HG02938 (cell line): ENCODE measurements around the gene TAF11L4.
"Not testable (repeated sequence)": the region's sequence is repeated elsewhere in the genome, so short reads cannot be mapped to it uniquely, and the experiment has no call there.

ENCODE experiments used
- ATAC-seq: cut with Tn5 transposase; IDR thresholded peaks from one replicate; pipeline ENCODE4 v1.9.1; 2021; ENCODE audit warnings: mild to moderate bottlenecking, moderate library complexity; ENCODE audit not compliant: unreplicated experiment

TAF11L4 gene

DNA sequence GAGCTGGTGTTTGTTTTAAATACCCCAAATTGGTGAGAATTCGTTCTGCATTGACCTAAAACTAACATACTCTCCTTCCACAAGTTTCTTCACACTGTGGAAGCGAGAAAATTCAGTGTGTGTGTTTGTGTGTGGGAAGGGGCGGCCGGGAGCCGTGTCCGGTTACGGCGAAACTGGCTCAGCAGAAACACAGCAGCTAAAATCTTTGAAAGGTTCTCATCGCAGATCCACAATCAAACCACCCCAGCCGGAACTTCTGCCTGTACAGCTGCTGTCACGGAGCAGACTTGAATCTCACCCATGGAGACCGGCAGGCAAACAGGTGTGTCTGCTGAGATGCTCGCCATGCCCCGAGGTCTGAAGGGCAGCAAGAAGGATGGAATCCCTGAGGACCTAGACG lies at the start of gene TAF11L4:
Gene TAF11L4 (plus strand): TSS at position 301 of the 400 bp plus-strand sequence.
- ATAC-seq = not testable (repeated sequence)

DNA sequence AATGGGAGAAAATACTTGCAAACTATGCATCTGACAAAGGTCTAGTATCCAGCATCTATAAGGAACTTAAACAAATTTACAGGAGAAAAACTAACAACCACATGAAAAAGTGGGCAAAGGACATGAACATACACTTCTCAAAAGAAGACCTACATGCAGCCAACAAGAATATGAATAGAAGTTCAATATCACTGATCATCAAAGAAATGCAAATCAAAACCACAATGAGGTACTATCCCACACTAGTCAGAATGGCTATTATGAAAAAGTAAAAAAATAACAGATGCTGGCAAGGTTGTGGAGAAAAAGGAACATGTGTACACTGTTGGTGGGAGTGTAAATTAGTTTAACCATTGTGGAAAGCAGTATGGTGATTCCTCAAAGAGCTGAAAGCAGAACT lies 46.5 kb upstream of the TAF11L4 start:
- not testable (repeated sequence) for ATAC-seq

DNA sequence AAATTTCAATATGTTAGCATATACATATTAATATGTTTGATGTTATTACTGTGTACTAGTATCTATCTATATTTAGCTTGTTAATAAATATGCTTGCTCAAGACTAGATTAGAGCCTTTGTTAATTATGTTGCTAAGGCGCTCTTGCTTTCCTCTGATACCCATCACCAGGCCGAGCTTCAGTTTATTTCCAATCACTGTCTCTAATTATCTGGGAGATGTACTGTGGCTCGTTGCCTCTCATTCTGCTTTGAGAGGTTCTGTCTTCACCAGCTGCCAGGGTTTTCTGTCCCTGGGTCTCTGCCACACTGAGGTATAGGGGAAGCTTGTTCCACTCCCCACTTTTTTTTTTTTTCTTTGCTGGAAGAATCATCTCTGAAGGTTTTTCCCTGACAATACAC lies 44.6 kb upstream of the TAF11L4 start:
- ATAC-seq = no peak

DNA sequence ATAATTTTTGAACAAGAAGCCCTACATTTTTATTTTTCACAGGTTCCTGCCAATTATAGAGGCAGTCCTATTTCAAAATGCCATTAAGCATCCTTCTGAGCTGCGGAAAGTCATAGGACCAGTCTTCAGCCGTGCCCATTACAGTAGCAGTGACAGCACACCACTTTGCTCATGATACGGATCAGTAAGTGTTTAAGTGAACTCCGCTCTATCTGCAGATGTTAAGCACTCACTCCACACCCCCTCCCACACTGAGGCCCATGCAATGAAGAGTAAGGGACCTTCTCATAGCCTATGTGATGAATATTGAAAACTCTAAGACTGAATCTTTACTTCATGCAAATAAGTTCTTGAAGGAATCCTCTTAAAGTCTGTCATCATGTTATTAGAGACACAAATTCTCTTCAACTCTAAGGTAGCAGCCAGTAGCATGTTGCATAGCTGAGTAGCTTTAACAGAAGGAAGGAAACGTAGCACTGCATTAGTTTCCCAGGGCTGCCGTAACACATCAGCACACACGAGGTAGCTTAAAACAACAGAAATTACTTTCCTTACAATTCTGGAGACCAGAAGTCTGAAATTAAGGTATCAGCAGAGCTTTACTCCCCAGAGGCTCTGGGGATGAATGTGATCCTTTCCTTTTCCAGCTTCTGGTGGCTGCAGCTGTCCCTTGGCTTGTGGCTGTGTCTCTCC lies 43.9 kb upstream of the TAF11L4 start:
- no peak for ATAC-seq

DNA sequence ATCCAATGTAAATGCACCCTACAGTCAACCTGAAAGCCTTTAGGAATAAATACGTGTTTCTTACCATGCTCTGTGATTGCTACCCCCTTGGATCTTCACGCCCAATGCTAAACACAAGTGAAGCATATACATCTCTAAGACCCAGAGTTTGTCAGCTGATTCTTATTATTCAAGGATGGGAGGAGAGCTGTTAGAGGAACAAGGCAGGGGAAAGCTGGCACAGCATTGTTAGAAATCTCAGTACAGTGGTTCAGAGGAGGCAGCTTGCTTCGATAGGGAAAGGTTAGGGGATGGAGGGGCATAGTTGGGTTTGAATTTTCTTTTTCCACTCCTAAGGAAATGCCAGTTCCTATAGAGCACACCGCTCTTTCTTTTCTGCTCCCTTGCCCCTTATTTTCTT lies 40.2 kb upstream of the TAF11L4 start:
- ATAC-seq = no peak

DNA sequence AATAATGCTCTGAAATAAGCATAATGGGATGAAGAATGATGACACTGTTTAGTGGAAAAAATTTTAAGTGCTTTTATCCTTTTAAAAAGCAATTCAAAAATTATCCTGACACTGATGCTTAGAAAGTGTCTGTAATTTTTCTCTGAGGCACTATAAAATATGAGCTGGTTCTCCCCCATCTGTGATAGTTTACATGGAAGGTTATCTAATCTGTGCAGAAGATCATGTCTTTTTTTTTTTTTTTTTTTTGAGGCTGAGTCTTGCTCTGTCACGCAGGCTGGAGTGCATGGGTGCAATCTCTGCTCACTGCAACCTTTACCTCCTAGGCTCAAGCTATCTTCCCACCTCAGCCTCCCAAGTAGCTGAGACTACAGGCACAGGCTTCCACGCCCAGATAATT lies 38.8 kb upstream of the TAF11L4 start:
- ATAC-seq = no peak

DNA sequence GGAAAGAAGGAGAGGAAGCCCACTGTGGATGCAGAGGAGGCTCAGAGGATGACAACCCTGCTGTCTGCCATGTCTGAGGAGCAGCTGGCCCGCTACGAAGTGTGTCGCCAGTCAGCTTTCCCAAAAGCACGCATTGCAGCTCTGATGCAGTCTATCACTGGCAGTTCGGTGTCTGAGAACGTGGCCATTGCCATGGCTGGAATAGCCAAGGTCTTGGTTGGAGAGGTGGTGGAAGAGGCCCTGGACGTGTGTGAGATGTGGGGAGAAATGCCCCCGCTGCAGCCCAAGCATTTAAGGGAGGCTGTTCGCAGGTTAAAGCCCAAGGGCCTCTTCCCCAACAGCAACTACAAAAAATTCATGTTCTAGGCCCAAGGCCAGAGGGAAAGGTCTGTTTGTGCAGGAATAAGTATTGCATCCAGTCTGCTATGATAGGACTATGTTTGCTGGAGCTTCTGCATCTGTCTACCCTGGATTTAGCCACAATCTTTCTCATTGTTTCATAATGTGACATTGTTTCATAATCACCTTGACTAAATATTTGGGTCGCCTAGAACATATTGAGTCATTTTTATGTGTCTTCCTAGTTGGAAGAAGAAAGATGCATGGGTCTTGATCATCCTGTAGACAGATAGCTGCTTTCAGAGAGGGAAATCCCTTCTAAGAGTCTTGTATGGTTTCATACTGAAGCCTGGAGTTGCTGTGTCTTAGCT lies 35.0 kb upstream of the TAF11L4 start:
- not testable (repeated sequence) for ATAC-seq

DNA sequence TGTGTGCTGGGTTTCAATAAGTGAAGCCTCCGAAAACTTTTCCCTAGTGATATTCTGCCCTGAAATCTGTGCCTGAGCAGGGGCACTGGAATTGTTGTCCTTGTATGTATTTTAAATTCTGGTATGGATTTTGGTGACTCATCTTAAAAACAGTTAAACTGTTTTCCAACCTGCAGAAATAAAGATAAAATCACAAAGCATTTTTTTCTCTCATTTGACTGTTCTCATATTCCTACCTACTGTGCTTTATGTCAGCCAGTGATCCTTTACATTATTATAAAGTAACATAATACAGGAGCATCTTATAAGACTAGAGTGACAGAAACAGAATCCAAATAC lies 34.5 kb upstream of the TAF11L4 start:
- ATAC-seq = no peak

DNA sequence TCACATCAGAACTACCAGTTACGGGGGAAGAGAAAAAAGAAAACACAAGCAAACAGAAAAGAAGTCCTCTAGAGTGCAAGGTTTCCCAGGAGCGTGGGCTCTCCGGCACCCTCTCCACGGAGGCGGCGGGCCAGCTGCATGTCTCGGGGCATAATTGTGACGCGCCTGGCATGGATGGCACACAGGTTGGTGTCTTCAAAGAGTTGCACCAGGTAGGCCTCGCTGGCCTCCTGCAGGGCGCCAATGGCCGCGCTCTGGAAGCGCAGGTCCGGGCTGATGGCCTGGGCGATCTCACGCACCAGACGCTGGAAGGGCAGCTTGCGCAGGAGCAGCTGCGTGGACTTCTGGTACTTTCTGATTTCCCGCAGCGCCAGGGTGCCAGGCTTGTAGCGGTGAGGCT lies 30.3 kb upstream of the TAF11L4 start:
- ATAC-seq = not testable (repeated sequence)

DNA sequence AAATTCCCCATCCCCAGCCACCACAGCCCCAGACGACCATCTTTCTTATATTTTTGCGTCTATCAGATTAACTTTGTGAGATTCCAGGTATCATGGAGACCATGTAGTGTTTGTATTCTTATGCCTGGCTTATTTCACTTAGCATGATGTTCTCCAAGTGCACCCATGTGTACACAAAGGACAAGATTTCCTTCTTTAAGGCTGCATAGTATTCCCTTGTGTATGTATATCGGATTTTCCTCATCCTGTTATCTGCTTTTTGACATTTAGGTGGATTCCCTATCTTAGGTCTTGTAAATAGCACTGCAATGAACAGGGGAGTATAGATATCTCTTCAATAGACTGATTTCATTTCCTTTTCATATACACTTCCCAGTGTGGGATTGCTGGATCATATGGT lies 28.8 kb upstream of the TAF11L4 start:
- no peak for ATAC-seq

DNA sequence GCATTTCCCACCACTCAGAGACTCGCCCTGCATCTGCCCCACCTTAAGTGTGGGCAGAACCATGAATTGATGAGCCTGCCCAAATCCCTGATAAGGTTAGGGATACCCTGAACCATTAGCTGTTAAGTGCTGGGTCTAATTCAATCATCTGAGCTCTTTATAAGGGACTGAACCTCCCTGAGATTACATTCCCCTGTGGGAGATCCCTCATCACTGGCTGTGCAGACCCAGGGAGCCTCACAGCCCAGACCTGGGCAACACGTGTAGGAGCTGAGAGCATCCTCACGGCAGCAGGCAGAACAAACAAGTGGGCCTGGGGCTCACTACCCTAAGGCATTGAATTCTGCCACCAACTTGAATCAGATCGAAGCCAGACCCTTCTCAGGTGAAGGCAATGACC lies 24.2 kb upstream of the TAF11L4 start:
- no peak for ATAC-seq

DNA sequence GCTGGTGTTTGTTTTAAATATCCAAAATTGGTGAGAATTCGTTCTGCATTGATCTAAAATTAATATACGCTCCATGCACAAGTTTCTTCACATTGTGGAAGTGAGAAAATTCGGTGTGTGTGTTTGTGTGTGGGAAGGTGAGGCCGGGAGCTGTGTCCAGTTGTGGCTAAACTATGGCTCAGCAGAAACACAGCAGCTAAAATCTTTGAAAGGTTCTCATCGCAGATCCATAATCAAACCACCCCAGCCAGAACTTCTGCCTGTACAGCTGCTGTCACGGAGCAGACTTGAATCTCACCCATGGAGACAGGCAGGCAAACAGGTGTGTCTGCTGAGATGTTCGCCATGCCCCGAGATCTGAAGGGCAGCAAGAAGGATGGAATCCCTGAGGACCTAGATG lies 23.7 kb upstream of the TAF11L4 start, which contains the start of gene TAF11L2:
Gene TAF11L2 (plus strand): TSS at position 301 of the 400 bp plus-strand sequence.
- ATAC-seq = not testable (repeated sequence)

DNA sequence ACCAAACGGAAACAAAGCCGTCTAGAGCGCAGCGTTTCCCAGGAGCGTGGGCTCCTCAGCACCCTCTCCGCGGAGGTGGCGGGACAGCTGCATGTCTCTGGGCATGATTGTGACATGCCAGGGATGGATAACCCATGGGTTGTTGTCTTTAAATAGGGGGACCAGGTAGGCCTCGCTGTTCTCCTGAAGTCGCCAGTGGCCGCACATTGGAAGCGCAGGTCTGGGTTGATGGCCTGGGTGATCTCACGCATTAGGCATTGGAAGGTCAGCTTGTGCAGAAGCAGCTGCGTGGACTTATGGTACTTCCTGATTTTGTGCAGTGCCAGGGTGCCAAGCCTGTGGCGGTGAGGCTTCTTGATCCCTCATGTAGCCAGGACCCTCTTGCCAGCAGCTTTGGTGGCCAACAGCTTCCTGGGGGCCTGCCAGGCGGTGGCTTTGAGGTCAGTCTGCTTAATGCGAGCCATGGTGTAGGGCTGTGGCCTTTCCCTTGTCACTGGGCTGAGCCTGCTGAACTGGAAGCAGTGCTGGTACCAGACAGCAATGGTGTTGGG lies 9.8 kb upstream of the TAF11L4 start:
- no peak for ATAC-seq

DNA sequence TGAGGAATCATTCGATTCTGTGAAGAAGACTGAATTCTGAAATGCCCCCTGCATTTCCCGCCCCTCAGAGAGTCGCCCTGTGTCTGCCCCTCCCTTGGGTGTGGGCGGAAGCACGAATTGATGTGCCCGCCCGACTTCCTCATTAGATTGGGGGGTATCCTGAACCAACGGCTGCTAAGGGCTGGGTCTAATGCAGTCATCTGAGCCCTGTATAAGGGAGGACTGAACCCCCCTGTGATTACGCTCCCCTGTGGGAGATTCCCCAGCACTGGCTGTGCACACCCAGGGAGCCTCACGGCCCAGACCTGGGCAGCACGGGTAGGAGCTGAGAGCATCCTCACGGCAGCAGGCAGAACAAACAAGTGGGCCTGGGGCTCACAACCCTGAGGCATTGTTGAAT lies 4.1 kb upstream of the TAF11L4 start:
- not testable (repeated sequence) for ATAC-seq

DNA sequence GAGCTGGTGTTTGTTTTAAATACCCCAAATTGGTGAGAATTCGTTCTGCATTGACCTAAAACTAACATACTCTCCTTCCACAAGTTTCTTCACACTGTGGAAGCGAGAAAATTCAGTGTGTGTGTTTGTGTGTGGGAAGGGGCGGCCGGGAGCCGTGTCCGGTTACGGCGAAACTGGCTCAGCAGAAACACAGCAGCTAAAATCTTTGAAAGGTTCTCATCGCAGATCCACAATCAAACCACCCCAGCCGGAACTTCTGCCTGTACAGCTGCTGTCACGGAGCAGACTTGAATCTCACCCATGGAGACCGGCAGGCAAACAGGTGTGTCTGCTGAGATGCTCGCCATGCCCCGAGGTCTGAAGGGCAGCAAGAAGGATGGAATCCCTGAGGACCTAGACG lies 3.5 kb upstream of the TAF11L4 start, which contains the start of gene TAF11L3:
Gene TAF11L3 (plus strand): TSS at position 301 of the 400 bp plus-strand sequence.
- ATAC-seq = not testable (repeated sequence)

DNA sequence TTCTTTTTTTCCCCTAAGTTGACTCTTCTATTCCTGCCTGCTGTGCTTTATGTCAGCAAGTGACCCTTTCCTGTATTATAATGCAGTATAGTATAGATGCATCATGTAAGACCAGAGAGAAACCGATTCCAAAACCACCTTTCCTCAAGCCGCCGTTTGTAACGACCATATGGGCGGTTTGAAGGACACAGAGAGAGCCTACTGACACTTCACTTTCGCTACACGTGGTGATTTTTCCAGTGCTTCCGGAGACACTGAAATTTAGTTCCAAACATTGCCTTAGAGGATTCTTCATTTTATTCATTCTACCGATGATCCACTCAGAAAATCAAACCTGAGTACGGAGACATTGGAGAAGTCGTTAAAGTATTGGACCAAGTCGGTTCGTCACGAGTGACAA lies 2.1 kb upstream of the TAF11L4 start:
- ATAC-seq = not testable (repeated sequence)

DNA sequence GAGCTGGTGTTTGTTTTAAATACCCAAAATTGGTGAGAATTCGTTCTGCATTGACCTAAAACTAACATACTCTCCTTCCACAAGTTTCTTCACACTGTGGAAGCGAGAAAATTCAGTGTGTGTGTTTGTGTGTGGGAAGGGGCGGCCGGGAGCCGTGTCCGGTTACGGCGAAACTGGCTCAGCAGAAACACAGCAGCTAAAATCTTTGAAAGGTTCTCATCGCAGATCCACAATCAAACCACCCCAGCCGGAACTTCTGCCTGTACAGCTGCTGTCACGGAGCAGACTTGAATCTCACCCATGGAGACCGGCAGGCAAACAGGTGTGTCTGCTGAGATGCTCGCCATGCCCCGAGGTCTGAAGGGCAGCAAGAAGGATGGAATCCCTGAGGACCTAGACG lies 3.3 kb downstream of the TAF11L4 start, which contains the start of gene TAF11L5:
Gene TAF11L5 (plus strand): TSS at position 301 of the 400 bp plus-strand sequence.
- ATAC-seq = not testable (repeated sequence)

DNA sequence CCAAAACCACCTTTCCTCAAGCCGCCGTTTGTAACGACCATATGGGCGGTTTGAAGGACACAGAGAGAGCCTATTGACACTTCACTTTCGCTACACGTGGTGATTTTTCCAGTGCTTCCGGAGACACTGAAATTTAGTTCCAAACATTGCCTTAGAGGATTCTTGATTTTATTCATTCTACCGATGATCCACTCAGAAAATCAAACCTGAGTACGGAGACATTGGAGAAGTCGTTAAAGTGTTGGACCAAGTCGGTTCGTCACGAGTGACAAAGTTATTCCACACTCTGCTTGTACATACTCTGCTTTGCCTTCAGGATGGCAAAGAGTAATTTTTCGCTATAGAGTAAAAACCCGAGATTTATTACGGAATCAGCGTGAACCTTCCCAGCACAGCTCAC lies 4.9 kb downstream of the TAF11L4 start:
- ATAC-seq = not testable (repeated sequence)

DNA sequence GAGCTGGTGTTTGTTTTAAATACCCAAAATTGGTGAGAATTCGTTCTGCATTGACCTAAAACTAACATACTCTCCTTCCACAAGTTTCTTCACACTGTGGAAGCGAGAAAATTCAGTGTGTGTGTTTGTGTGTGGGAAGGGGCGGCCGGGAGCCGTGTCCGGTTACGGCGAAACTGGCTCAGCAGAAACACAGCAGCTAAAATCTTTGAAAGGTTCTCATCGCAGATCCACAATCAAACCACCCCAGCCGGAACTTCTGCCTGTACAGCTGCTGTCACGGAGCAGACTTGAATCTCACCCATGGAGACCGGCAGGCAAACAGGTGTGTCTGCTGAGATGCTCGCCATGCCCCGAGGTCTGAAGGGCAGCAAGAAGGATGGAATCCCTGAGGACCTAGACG lies 6.8 kb downstream of the TAF11L4 start, which contains the start of gene TAF11L6:
Gene TAF11L6 (plus strand): TSS at position 301 of the 400 bp plus-strand sequence.
- ATAC-seq = not testable (repeated sequence)
